Measurements from ENCODE around the gene PMPCA. TPM values are rescaled to one million over a fixed set of nuclear protein-coding genes. Genes with fewer than 3 reads are reported as not detected.

Gene PMPCA
- total RNA-seq, 1 donor from 2014 or later, result 86.6 TPM

GRCh38 chr9:136400038-136400834 lies 10.2 kb upstream of the PMPCA start, which contains the start of gene SNAPC4:
Gene SNAPC4, minus strand, starts transcription at chr9:136400170. Its CDS starts 1,742 bp downstream, at chr9:136398428.
- Mint-ChIP-seq H3K9me3 (no peaks in the 10 kb centered on the region), H3K4me1 (peaks cover 8% of the 10 kb centered on the region), H3K27me3 (ENCODE audit: low read depth) (no peaks in the 10 kb centered on the region), H3K4me3 (peak within 1 kb of the TSS; percentile 91), H3K27ac (ENCODE audit: unreplicated experiment) (peak within 1 kb of the TSS; percentile 87), H3K36me3 (ENCODE audit: low read depth) (no peaks in the 10 kb centered on the region)
- peak; percentile 93 for DNase-seq (ENCODE audit: low read depth, low spot score)
- TF ChIP-seq CTCF (conservative IDR thresholded peaks at IDR 0.05), result peak; percentile 95

- DNase-seq (ENCODE audit: low read depth, low spot score), result no peak
- Mint-ChIP-seq H3K36me3 (ENCODE audit: low read depth) (no peaks in the 10 kb centered on the region), H3K4me1 (peaks cover 8% of the 10 kb centered on the region), H3K27me3 (ENCODE audit: low read depth) (no peaks in the 10 kb centered on the region), H3K9me3 (no peaks in the 10 kb centered on the region), H3K27ac (ENCODE audit: unreplicated experiment) (peak overlapping the region; percentile 73), H3K4me3 (peak overlapping the region; percentile 72)
- TF ChIP-seq CTCF (conservative IDR thresholded peaks at IDR 0.05), result no peak
These were observed 9.1 kb upstream of the PMPCA start for GRCh38 chr9:136401173-136401922.

GRCh38 chr9:136402067-136402466 lies 8.4 kb upstream of the PMPCA start:
- Mint-ChIP-seq H3K36me3 (ENCODE audit: low read depth) (no peaks in the 10 kb centered on the region), H3K4me3 (peak overlapping the region; percentile 72), H3K4me1 (peaks cover 8% of the 10 kb centered on the region), H3K27ac (ENCODE audit: unreplicated experiment) (no peak overlapping the region), H3K27me3 (ENCODE audit: low read depth) (no peaks in the 10 kb centered on the region), H3K9me3 (no peaks in the 10 kb centered on the region)
- DNase-seq (ENCODE audit: low read depth, low spot score), result no peak
- TF ChIP-seq CTCF (conservative IDR thresholded peaks at IDR 0.05), result no peak

- Mint-ChIP-seq H3K4me3 (no peak overlapping the region), H3K36me3 (ENCODE audit: low read depth) (peaks cover 3% of the 10 kb centered on the region), H3K9me3 (no peaks in the 10 kb centered on the region), H3K4me1 (peaks cover 11% of the 10 kb centered on the region), H3K27me3 (ENCODE audit: low read depth) (no peaks in the 10 kb centered on the region), H3K27ac (ENCODE audit: unreplicated experiment) (no peak overlapping the region)
- TF ChIP-seq CTCF (conservative IDR thresholded peaks at IDR 0.05), result no peak
- DNase-seq (ENCODE audit: low read depth, low spot score), result no peak
These were observed 6.9 kb upstream of the PMPCA start for GRCh38 chr9:136403538-136403914.

GRCh38 chr9:136403915-136404800 lies 6.3 kb upstream of the PMPCA start:
- Mint-ChIP-seq H3K9me3 (no peaks in the 10 kb centered on the region), H3K4me1 (peaks cover 11% of the 10 kb centered on the region), H3K36me3 (ENCODE audit: low read depth) (peaks cover 7% of the 10 kb centered on the region), H3K27ac (ENCODE audit: unreplicated experiment) (no peak overlapping the region), H3K4me3 (peak overlapping the region; percentile 42), H3K27me3 (ENCODE audit: low read depth) (no peaks in the 10 kb centered on the region)
- no peak for DNase-seq (ENCODE audit: low read depth, low spot score)
- no peak for TF ChIP-seq CTCF (conservative IDR thresholded peaks at IDR 0.05)

Measured in neural crest cell (in vitro differentiated cells).